Measurements from ENCODE around the gene CRIP2.

Gene CRIP2

DNA sequence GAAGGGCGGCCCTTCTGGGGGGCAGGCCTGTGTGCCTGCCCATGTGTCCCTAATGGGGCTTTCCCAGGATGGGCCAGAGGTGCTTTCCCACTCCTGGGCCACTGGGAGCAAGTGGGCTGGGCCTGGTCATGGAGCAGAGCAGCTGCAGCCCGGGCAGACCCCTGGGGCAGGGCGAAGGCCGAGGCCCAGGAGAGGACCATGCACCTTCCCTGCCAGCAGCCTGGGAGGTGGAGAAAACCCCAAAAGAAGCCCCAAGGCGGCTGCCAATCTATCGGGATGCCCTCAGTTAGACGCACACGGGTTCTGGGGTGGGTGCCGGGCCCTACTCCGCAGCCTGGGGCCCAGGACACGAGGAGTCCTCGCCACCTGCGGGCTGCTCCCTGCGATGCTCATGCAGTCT is 16.1 kb upstream of the CRIP2 start:
- no peak overlapping the region for H3K27ac ChIP-seq (ENCODE audit: low read depth, low read length, poor library complexity, severe bottlenecking)
- H3K9me3 ChIP-seq (ENCODE audit: low read length) = no peaks in the 10 kb centered on the region
- no peak overlapping the region for H3K4me3 ChIP-seq (ENCODE audit: low read depth, low read length, poor library complexity, severe bottlenecking)
- H2AFZ ChIP-seq (ENCODE audit: low read length) = no peak overlapping the region
- H3K9me2 ChIP-seq (ENCODE audit: low read depth, low read length) = no peaks in the 10 kb centered on the region
- H3K79me2 ChIP-seq (ENCODE audit: insufficient read depth, low read length) = no peaks in the 10 kb centered on the region
- no peaks in the 10 kb centered on the region for H4K20me1 ChIP-seq (ENCODE audit: insufficient read depth, low read length)
- H3K9ac ChIP-seq (ENCODE audit: low read length) = no peak overlapping the region
- H3K4me2 ChIP-seq (ENCODE audit: low read length) = no peak overlapping the region
- peaks cover 84% of the 10 kb centered on the region for H3K36me3 ChIP-seq (ENCODE audit: insufficient read depth, low read length)
- no peak for TF ChIP-seq EZH2 (IDR thresholded peaks at IDR 0.05; ENCODE audit: borderline replicate concordance, low read length)
- TF ChIP-seq, protein P1, sequence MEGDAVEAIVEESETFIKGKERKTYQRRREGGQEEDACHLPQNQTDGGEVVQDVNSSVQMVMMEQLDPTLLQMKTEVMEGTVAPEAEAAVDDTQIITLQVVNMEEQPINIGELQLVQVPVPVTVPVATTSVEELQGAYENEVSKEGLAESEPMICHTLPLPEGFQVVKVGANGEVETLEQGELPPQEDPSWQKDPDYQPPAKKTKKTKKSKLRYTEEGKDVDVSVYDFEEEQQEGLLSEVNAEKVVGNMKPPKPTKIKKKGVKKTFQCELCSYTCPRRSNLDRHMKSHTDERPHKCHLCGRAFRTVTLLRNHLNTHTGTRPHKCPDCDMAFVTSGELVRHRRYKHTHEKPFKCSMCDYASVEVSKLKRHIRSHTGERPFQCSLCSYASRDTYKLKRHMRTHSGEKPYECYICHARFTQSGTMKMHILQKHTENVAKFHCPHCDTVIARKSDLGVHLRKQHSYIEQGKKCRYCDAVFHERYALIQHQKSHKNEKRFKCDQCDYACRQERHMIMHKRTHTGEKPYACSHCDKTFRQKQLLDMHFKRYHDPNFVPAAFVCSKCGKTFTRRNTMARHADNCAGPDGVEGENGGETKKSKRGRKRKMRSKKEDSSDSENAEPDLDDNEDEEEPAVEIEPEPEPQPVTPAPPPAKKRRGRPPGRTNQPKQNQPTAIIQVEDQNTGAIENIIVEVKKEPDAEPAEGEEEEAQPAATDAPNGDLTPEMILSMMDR (IDR thresholded peaks at IDR 0.05; ENCODE audit: low read length) = no peak
- H3K27me3 ChIP-seq (ENCODE audit: insufficient read depth, low read length) = no peaks in the 10 kb centered on the region
- H3K4me1 ChIP-seq (ENCODE audit: insufficient read depth, low read length, severe bottlenecking) = no peaks in the 10 kb centered on the region
- no peaks in the 10 kb centered on the region for H3F3A ChIP-seq (ENCODE audit: insufficient read depth, low read length)

DNA sequence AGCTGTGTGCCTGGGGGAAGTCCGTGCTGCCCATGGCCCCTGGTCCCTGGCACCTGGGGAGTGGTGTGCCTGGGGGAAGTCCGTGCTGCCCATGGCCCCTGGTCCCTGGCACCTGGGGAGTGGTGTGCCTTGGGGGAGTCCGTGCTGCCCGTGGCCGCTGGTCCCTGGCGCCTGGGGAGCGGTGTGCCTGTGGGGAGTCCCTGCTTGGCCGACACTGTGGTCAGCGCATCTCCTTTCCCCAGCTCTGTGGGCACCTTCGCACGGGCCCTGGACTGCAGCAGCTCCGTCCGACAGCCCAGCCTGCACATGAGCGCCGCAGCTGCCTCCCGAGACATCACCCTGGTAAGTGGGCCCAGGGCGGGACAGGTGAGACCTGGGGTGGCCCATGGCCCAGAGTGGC is 14.5 kb upstream of the CRIP2 start:
- no peak overlapping the region for H3K4me3 ChIP-seq (ENCODE audit: low read depth, low read length, poor library complexity, severe bottlenecking)
- no peak overlapping the region for H2AFZ ChIP-seq (ENCODE audit: low read length)
- no peaks in the 10 kb centered on the region for H3K9me2 ChIP-seq (ENCODE audit: low read depth, low read length)
- no peaks in the 10 kb centered on the region for H4K20me1 ChIP-seq (ENCODE audit: insufficient read depth, low read length)
- H3K4me2 ChIP-seq (ENCODE audit: low read length) = no peak overlapping the region
- no peaks in the 10 kb centered on the region for H3K4me1 ChIP-seq (ENCODE audit: insufficient read depth, low read length, severe bottlenecking)
- no peaks in the 10 kb centered on the region for H3K79me2 ChIP-seq (ENCODE audit: insufficient read depth, low read length)
- H3K9ac ChIP-seq (ENCODE audit: low read length) = no peak overlapping the region
- H3F3A ChIP-seq (ENCODE audit: insufficient read depth, low read length) = no peaks in the 10 kb centered on the region
- H3K27me3 ChIP-seq (ENCODE audit: insufficient read depth, low read length) = no peaks in the 10 kb centered on the region
- H3K27ac ChIP-seq (ENCODE audit: low read depth, low read length, poor library complexity, severe bottlenecking) = no peak overlapping the region
- H3K36me3 ChIP-seq (ENCODE audit: insufficient read depth, low read length) = peaks cover 84% of the 10 kb centered on the region
- no peaks in the 10 kb centered on the region for H3K9me3 ChIP-seq (ENCODE audit: low read length)
- no peak for TF ChIP-seq EZH2 (IDR thresholded peaks at IDR 0.05; ENCODE audit: borderline replicate concordance, low read length)
- TF ChIP-seq, protein P1 (IDR thresholded peaks at IDR 0.05; ENCODE audit: low read length) = no peak

DNA sequence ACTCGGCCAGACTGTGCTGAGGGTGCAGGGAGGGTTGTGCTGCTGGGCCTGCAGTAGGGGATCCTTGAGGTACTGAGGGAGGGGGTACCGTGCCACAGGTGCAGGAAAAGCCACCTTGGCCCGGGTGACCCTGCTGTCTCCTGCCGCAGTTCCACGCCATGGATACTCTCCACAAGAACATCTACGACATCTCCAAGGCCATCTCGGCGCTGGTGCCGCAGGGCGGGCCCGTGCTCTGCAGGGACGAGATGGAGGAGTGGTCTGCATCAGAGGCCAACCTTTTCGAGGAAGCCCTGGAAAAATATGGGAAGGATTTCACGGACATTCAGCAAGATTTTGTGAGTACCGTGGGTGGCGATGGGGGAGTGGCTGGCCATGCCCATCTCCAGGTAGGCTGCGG is 14.0 kb upstream of the CRIP2 start:
- Histone ChIP-seq H3K9me2 (ENCODE audit: low read depth, low read length) (no peaks in the 10 kb centered on the region), H4K20me1 (ENCODE audit: insufficient read depth, low read length) (no peaks in the 10 kb centered on the region), H3K79me2 (ENCODE audit: insufficient read depth, low read length) (no peaks in the 10 kb centered on the region), H3K4me2 (ENCODE audit: low read length) (no peak overlapping the region), H3K27me3 (ENCODE audit: insufficient read depth, low read length) (no peaks in the 10 kb centered on the region), H3K9ac (ENCODE audit: low read length) (no peak overlapping the region), H3K9me3 (ENCODE audit: low read length) (no peaks in the 10 kb centered on the region), H3K27ac (ENCODE audit: low read depth, low read length, poor library complexity, severe bottlenecking) (no peak overlapping the region), H3K4me3 (ENCODE audit: low read depth, low read length, poor library complexity, severe bottlenecking) (no peak overlapping the region), H3K36me3 (ENCODE audit: insufficient read depth, low read length) (peaks cover 84% of the 10 kb centered on the region), H2AFZ (ENCODE audit: low read length) (no peak overlapping the region), H3K4me1 (ENCODE audit: insufficient read depth, low read length, severe bottlenecking) (no peaks in the 10 kb centered on the region), H3F3A (ENCODE audit: insufficient read depth, low read length) (no peaks in the 10 kb centered on the region)
- TF ChIP-seq, protein P1 (IDR thresholded peaks at IDR 0.05; ENCODE audit: low read length) = no peak
- TF ChIP-seq EZH2 (IDR thresholded peaks at IDR 0.05; ENCODE audit: borderline replicate concordance, low read length) = no peak
